GM12873 (cell line): ENCODE results near the gene KAZN.

Experiments
- CTCF ChIP-seq: IDR thresholded peaks from 2 replicates; pipeline ENCODE4 v1.5.1; 2012; ENCODE audit warnings: low read depth, mild to moderate bottlenecking, moderate library complexity, low read length, control low read depth; ENCODE audit not compliant: insufficient read depth; ENCODE audit errors: missing control alignments

The KAZN gene

GRCh38 chr1:14624941-14625340, 26.5 kb downstream of the KAZN start:
- no peak for TF ChIP-seq CTCF

- no peak for TF ChIP-seq CTCF
These were observed 27.1 kb downstream of the KAZN start for GRCh38 chr1:14625572-14625971.

GRCh38 chr1:14625996-14626395, 27.5 kb downstream of the KAZN start:
- no peak for TF ChIP-seq CTCF

- no peak for TF ChIP-seq CTCF
These were observed 28.6 kb downstream of the KAZN start for GRCh38 chr1:14626869-14627607.

GRCh38 chr1:14627608-14628489, 29.4 kb downstream of the KAZN start:
- TF ChIP-seq CTCF: no peak

- no peak for TF ChIP-seq CTCF
These were observed 31.0 kb downstream of the KAZN start for GRCh38 chr1:14629363-14630014.

GRCh38 chr1:14630986-14631385, 32.5 kb downstream of the KAZN start:
- no peak for TF ChIP-seq CTCF
